Measurements from ENCODE around the gene BAX. TPM values are rescaled to one million over a fixed set of nuclear protein-coding genes. Genes with fewer than 3 reads are reported as not detected.

BAX gene
- total and polyA plus RNA-seq, 9 of the 15 experiments (the other 6 are each of a cell fraction or from before 2014, with no cell fraction given), result 3.2 to 95.4 (median 44.5) TPM

- ATAC-seq, result no peak
- no peaks in the 10 kb centered on the region for H3K27me3 ChIP-seq (ENCODE audit: control insufficient read depth in 2 of 2, insufficient read depth in 2 of 2, low read length in 2 of 2)
- 60% methylated on average over 23 of the region's 23 CpGs for WGBS (ENCODE audit: insufficient coverage, low coverage, missing lambda C conversion rate)
- ChIA-PET CTCF (ENCODE audit: low intra/inter-chr PET ratio) (interaction anchor here (0.5 to 3.2 kb wide), 3 partner anchors 71 to 189 kb away, joined by 3 to 36 read pairs (median 3); no protein-coding TSS in a partner anchor), POLR2A (interaction anchor here (0.6 to 14.5 kb wide), 21 partner anchors 8 to 421 kb away, joined by 3 to 439 read pairs (median 4); partner anchors contain the start of genes BAX, BCAT2, GYS1 and NUCB1)
- no peak overlapping the region for H3K4me3 ChIP-seq
- H3K9me3 ChIP-seq (replicated peaks; ENCODE audit: control insufficient read depth, insufficient read depth, low read depth, low read length), result no peaks in the 10 kb centered on the region
- no peak for FAIRE-seq
- H3K36me3 ChIP-seq (ENCODE audit: control insufficient read depth, insufficient read depth, low read length), result peaks cover 73% of the 10 kb centered on the region
- H3K4me2 ChIP-seq (ENCODE audit: insufficient read depth, low read length), result peak overlapping the region; percentile 47; the same call in 1 of the 2 replicates
- intact Hi-C loops (cut with micrococcal nuclease), result loop anchor here (2.0 kb wide), 1 partner anchor 175 kb away; no protein-coding TSS in a partner anchor
- in situ Hi-C loops (cut with MboI), result loop anchor here (5.0 to 10.0 kb wide), 2 partner anchors 178 to 325 kb away; partner anchors contain the start of gene CA11
- peak overlapping the region; percentile 42; the same call in 2 of the 3 replicates for H3K27ac ChIP-seq (ENCODE audit: extremely low read depth, low read depth, low read length)
- DNase-seq (ENCODE audit: extremely low read depth in 1 of 4, low spot score in 3 of 4), result no peak
- peak overlapping the region; percentile 27 to 54; a peak in 2 of 4 replicates for H3K9ac ChIP-seq (ENCODE audit: insufficient read depth in 1 of 2, low read depth in 2 of 2, low read length in 2 of 2)
- H4K20me1 ChIP-seq (replicated peaks; ENCODE audit: control insufficient read depth, insufficient read depth, low read length), result peaks cover 20% of the 10 kb centered on the region
- H3K4me1 ChIP-seq (replicated peaks in 1 of 2; ENCODE audit: control insufficient read depth in 2 of 2, insufficient read depth in 2 of 2, low read length in 2 of 2), result peaks cover 26 to 34% of the 10 kb centered on the region in 2 experiments
- BruUV-seq (replicated peaks), result no TSS peak
- H3K9me1 ChIP-seq (ENCODE audit: control insufficient read depth, insufficient read depth, low read length), result no peaks in the 10 kb centered on the region
- 0 out of 2 replicates have a peak overlapping the region, but pooled peaks have one; percentile 7 for H2AFZ ChIP-seq (ENCODE audit: low read depth, low read length)
- peaks cover 25% of the 10 kb centered on the region for H3K79me2 ChIP-seq (ENCODE audit: control insufficient read depth, insufficient read depth, low read length)
- TF ChIP-seq ZNF507 (tag; conservative IDR thresholded peaks at IDR 0.05), result no peak
- no peak for TF ChIP-seq ILF3 (IDR thresholded peaks at IDR 0.05; ENCODE audit: borderline replicate concordance)
- TF ChIP-seq ETV1 (tag; conservative IDR thresholded peaks at IDR 0.05; ENCODE audit: low read depth), result no peak
- peak; percentile 53; the same call in 1 of the 2 replicates for TF ChIP-seq ZBTB7A (IDR thresholded peaks at IDR 0.05; ENCODE audit: borderline replicate concordance, control insufficient read depth, low read depth, low read length)
- no peak for TF ChIP-seq HDAC2 (IDR thresholded peaks at IDR 0.05)
- no peak for TF ChIP-seq CEBPZ (IDR thresholded peaks at IDR 0.05; ENCODE audit: borderline replicate concordance, low read depth, low read length)
- TF ChIP-seq SMC3 (conservative IDR thresholded peaks at IDR 0.05; ENCODE audit: insufficient read depth, low read depth, low read length), result no peak
- TF ChIP-seq BCLAF1 (IDR thresholded peaks at IDR 0.05; ENCODE audit: borderline replicate concordance in 1 of 2, control insufficient read depth in 1 of 2, low read depth in 2 of 2, low read length in 1 of 2), result 0 out of 4 replicates have a peak, but pooled peaks of 1 of the 2 experiments have one; percentile 61
- TF ChIP-seq BCOR (IDR thresholded peaks at IDR 0.05), result no peak
- TF ChIP-seq ZNF175 (CRISPR knock-in tag; IDR thresholded peaks at IDR 0.05; ENCODE audit: low read depth), result no peak
- no peak for TF ChIP-seq ZBTB49 (CRISPR knock-in tag; IDR thresholded peaks at IDR 0.05; ENCODE audit: borderline replicate concordance)
These were observed 15.6 kb downstream of the BAX start for GRCh38 chr19:48970139-48970766.
